GM12892 (cell line): ENCODE results near the gene GLIS1.

ENCODE experiments used
- POLR2A ChIP-seq: IDR thresholded peaks from 2 replicates; pipeline ENCODE4 v1.6.1; 2011; ENCODE audit warnings: low read depth, low read length, control low read depth
- POLR2AphosphoS5 ChIP-seq: IDR thresholded peaks from 2 replicates; pipeline ENCODE4 v1.6.1; 2011; ENCODE audit warnings: low read depth, low read length, control low read depth

GRCh38 chr1:53721088-53721487 lies 17.9 kb downstream of the GLIS1 start:
- TF ChIP-seq POLR2A: no peak
- TF ChIP-seq POLR2AphosphoS5: no peak
